ENCODE results near the gene OPCML.

- TF ChIP-seq, protein P1, sequence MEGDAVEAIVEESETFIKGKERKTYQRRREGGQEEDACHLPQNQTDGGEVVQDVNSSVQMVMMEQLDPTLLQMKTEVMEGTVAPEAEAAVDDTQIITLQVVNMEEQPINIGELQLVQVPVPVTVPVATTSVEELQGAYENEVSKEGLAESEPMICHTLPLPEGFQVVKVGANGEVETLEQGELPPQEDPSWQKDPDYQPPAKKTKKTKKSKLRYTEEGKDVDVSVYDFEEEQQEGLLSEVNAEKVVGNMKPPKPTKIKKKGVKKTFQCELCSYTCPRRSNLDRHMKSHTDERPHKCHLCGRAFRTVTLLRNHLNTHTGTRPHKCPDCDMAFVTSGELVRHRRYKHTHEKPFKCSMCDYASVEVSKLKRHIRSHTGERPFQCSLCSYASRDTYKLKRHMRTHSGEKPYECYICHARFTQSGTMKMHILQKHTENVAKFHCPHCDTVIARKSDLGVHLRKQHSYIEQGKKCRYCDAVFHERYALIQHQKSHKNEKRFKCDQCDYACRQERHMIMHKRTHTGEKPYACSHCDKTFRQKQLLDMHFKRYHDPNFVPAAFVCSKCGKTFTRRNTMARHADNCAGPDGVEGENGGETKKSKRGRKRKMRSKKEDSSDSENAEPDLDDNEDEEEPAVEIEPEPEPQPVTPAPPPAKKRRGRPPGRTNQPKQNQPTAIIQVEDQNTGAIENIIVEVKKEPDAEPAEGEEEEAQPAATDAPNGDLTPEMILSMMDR (IDR thresholded peaks at IDR 0.05; ENCODE audit: low read depth, low read length, poor library complexity, severe bottlenecking), result no peak
- TF ChIP-seq EZH2phosphoT487 (IDR thresholded peaks at IDR 0.05; ENCODE audit: borderline replicate concordance, low read length), result no peak
Observed at GRCh38 chr11:132605825-132606570, 926.3 kb downstream of the OPCML start.

Data from DOHH2 (cell line).